Measurements from ENCODE around the gene METTL16.

GRCh38 chr17:2374549-2375285, 137.0 kb downstream of the METTL16 start:
- TF ChIP-seq POLR2A (IDR thresholded peaks at IDR 0.05; ENCODE audit: low read depth, low read length) = no peak
- TF ChIP-seq POLR2AphosphoS5 (IDR thresholded peaks at IDR 0.05; ENCODE audit: low read depth, low read length) = no peak
- TF ChIP-seq TAF1 (IDR thresholded peaks at IDR 0.05; ENCODE audit: borderline replicate concordance, low read depth, low read length) = no peak

Measured in GM12892 (cell line).